K562 (cell line): ENCODE measurements around the gene GNG7. TPM values are rescaled to one million over a fixed set of nuclear protein-coding genes. Genes with fewer than 3 reads are reported as not detected.

Experiments used
- CC2D1A ChIP-seq: fragments of 450-650 bp; IDR thresholded peaks from 2 replicates; pipeline ENCODE4 v1.6.1; 2017; ENCODE audit warnings: mild to moderate bottlenecking
- CEBPG ChIP-seq, 3 experiments: fragments of 200-800 bp in 1 of 3; sonication (Bioruptor generic) in 1 of 3; sonication (generic) in 1 of 3; formaldehyde crosslinking in 1 of 3; IDR thresholded peaks in 2 of 3; conservative IDR thresholded peaks in 1 of 3; 2 replicates each; pipeline versions ENCODE4 v1.6.1 to v1.8.0; 2016 to 2022; ENCODE audit warnings: missing compliant biosample characterization in 2 of 3, missing genetic modification characterization in 2 of 3, mild to moderate bottlenecking in 1 of 3, missing genetic modification reagents in 1 of 3
- CHD2 ChIP-seq: IDR thresholded peaks from 2 replicates; pipeline ENCODE4 v1.6.1; 2011; ENCODE audit warnings: low read depth, low read length
- CREB3L1 ChIP-seq: fragments of 450-650 bp; IDR thresholded peaks from 2 replicates; pipeline ENCODE4 v1.6.1; 2014; ENCODE audit warnings: low read depth, mild to moderate bottlenecking, moderate library complexity, borderline replicate concordance
- E2F4 ChIP-seq: sonication (generic); formaldehyde crosslinking; IDR thresholded peaks from 2 replicates; pipeline ENCODE4 v1.8.0; 2022; ENCODE audit warnings: mild to moderate bottlenecking, low read depth, missing genetic modification reagents
- GABPA ChIP-seq: fragments of 200-800 bp; sonication (Bioruptor generic); conservative IDR thresholded peaks from 2 replicates; pipeline ENCODE4 v1.6.1; 2016; ENCODE audit warnings: low read depth, missing genetic modification characterization, missing compliant biosample characterization
- HDAC1 ChIP-seq, 2 experiments: fragments of 450-650 bp; IDR thresholded peaks; 2 replicates each; pipeline ENCODE4 v1.6.1; 2016 to 2017; ENCODE audit warnings: inconsistent platforms in 1 of 2, mild to moderate bottlenecking in 1 of 2, moderate library complexity in 1 of 2
- JUND ChIP-seq, 2 experiments: IDR thresholded peaks; 2 replicates in 1 of 2; 3 replicates in 1 of 2; pipeline ENCODE4 v1.6.1; 2011; ENCODE audit warnings: borderline replicate concordance in 2 of 2, low read depth in 2 of 2, low read length in 2 of 2, improper control_type of control experiment in 1 of 2, missing biosample characterization in 1 of 2, missing genetic modification characterization in 1 of 2, missing genetic modification reagents in 1 of 2
- MBD1 ChIP-seq: fragments of 250-450 bp; sonication (Bioruptor Pico); IDR thresholded peaks from 2 replicates; pipeline ENCODE4 v1.8.0; 2022; ENCODE audit warnings: inconsistent platforms
- MCM3 ChIP-seq: fragments of 450-650 bp; IDR thresholded peaks from 2 replicates; pipeline ENCODE4 v1.6.1; 2016
- SMARCC2 ChIP-seq: fragments of 450-650 bp; IDR thresholded peaks from 2 replicates; pipeline ENCODE4 v1.6.1; 2017; ENCODE audit warnings: antibody characterized with exemption, moderate library complexity, mild to moderate bottlenecking, low read depth
- ZBTB12 ChIP-seq: fragments of 250-450 bp; sonication (Bioruptor Pico); IDR thresholded peaks from 2 replicates; pipeline ENCODE4 v1.4.0; 2020
- ZBTB2 ChIP-seq: fragments of 450-650 bp; IDR thresholded peaks from 2 replicates; pipeline ENCODE4 v1.6.1; 2016; ENCODE audit warnings: antibody characterized with exemption
- ZBTB33 ChIP-seq: sonication (generic); formaldehyde crosslinking; IDR thresholded peaks from 2 replicates; pipeline ENCODE4 v1.8.1; 2023; ENCODE audit warnings: mild to moderate bottlenecking, missing genetic modification reagents
- polyA plus RNA-seq, 8 experiments: library from polyadenylated mRNA; depleted of rRNA in 4 of 8; stranded (reverse) in 5 of 8; unstranded in 3 of 8; fragments of >200 nt; fragmentation: Nextera tagmentation in 2 of 8; fragmentation: Illumina TruSeq in 1 of 8; extraction: Ambion mirVana in 2 of 8; extraction: Trizol in 1 of 8; gene quantifications; 2 replicates each; pipeline versions ENCODE4 v1.2.1 to v1.2.3, GENCODE V29; 2011 to 2014; ENCODE audit warnings: inconsistent platforms in 1 of 8, missing spikeins in 1 of 8
- total RNA-seq, 7 experiments: library from RNA; depleted of rRNA in 6 of 7; stranded (reverse); fragments of >200 nt in 6 of 7; fragmentation: Illumina TruSeq in 2 of 7; extraction: Trizol in 2 of 7; gene quantifications; 2 replicates each; pipeline versions ENCODE4 v1.2.1 to v1.2.3, GENCODE V29; 2011 to 2021; ENCODE audit warnings: low replicate concordance in 1 of 7

The GNG7 gene
- total and polyA plus RNA-seq, 9 of the 15 experiments (the other 6 are each of a cell fraction or from before 2014, with no cell fraction given): 0.01 to 0.20 (median 0.06) TPM; not detected in 1

- TF ChIP-seq MBD1 (CRISPR knock-in tag) (no peak), ZBTB33 (CRISPR knock-in tag) (peak; percentile 51), GABPA (tag) (peak; percentile 48; the same call in 1 of the 2 replicates), ZBTB2 (peak; percentile 94), ZBTB12 (CRISPR knock-in tag) (no peak), E2F4 (CRISPR knock-in tag) (peak; percentile 23; the same call in 1 of the 2 replicates), HDAC1 (IDR thresholded peaks at IDR 0.05) (peak in 1 of 2 experiments; percentile 89; a peak in 2 of 4 replicates), CC2D1A (no peak), JUND (IDR thresholded peaks at IDR 0.05; ENCODE audit: borderline replicate concordance, low read depth, low read length) (peak; percentile 66), JUND (tag; IDR thresholded peaks at IDR 0.05; ENCODE audit: borderline replicate concordance, low read depth, low read length) (peak; percentile 28; the same call in 1 of the 3 replicates), CREB3L1 (peak; percentile 32; the same call in 1 of the 2 replicates), CHD2 (no peak), SMARCC2 (no peak), MCM3 (no peak), CEBPG (CRISPR knock-in tag; IDR thresholded peaks at IDR 0.05) (peak; percentile 31), CEBPG (tag; conservative IDR thresholded peaks at IDR 0.05 in 1 of 2, IDR thresholded peaks at IDR 0.05 in 1 of 2) (no peak)
Measured at GRCh38 chr19:2494447-2495129, 207.9 kb downstream of the GNG7 start (continued).
